HepG2 (cell line): ENCODE data around the gene PXK. TPM values are rescaled to one million over a fixed set of nuclear protein-coding genes. Genes with fewer than 3 reads are reported as not detected.
A peak's percentile ranks its signal among the peaks of the same experiment; 100 is the strongest.

ENCODE experiments used
- ATAC-seq: fragments of 200-7000 bp; cut with Tn5 transposase; 3 replicates; pipeline ENCODE4 v1.9.1; 2020; ENCODE audit warnings: mild to moderate bottlenecking, moderate library complexity
- BruUV-seq: library from RNA; stranded (reverse); fragments of 400-500 nt; replicated peaks from 2 replicates; lab custom pipeline; 2021; lab: Mats Ljungman, UMichigan
- CTCF ChIA-PET: fragments of 300-600 bp; formaldehyde crosslinking; extraction: SDS; loops from one replicate; lab custom pipeline; 2021; ENCODE audit warnings: low total read pairs, inconsistent platforms, low intra/inter-chr PET ratio; lab: Yijun Ruan, JAX
- POLR2A ChIA-PET: fragments of 350-600 bp; sonication (Branson Sonifier 250); formaldehyde crosslinking; loops from one replicate; lab custom pipeline; 2020; ENCODE audit warnings: antibody characterized with exemption, inconsistent platforms; lab: Yijun Ruan, JAX
- DNase-seq: peaks from one replicate; pipeline ENCODE4 v3.0.0-alpha.2; 2015; ENCODE audit warnings: low spot score
- FAIRE-seq: peaks from 3 replicates; lab custom pipeline; 2011; peaks lifted over from hg19 to GRCh38; lab: Jason Lieb, UNC
- H2AFZ ChIP-seq: one replicate; pipeline ENCODE4 v1.6.1; 2011; ENCODE audit warnings: low read length, inconsistent platforms
- H3K27ac ChIP-seq: fragments of 300-600 bp; 3 replicates; pipeline ENCODE4 v1.8.0; 2011; ENCODE audit warnings: mixed run types, mild to moderate bottlenecking, mixed read lengths, low read length, inconsistent platforms; ENCODE audit not compliant: insufficient read depth; ENCODE audit errors: extremely low read length
- H3K27me3 ChIP-seq, 2 experiments: fragments of 200-600 bp in 1 of 2; 2 replicates in 1 of 2; 3 replicates in 1 of 2; pipeline versions ENCODE4 v1.6.0 to v1.8.0; 2011; ENCODE audit warnings: low read length in 2 of 2, mild to moderate bottlenecking in 2 of 2, moderate library complexity in 2 of 2, inconsistent platforms in 1 of 2; ENCODE audit not compliant: insufficient read depth in 2 of 2, control insufficient read depth in 1 of 2
- H3K36me3 ChIP-seq, 2 experiments: fragments of 200-600 bp in 1 of 2; replicated peaks in 1 of 2; 2 replicates in 1 of 2; 3 replicates in 1 of 2; pipeline versions ENCODE4 v1.5.1 to v1.8.0; 2011; ENCODE audit warnings: low read length in 2 of 2, inconsistent platforms in 1 of 2; ENCODE audit not compliant: insufficient read depth in 2 of 2, control insufficient read depth in 1 of 2
- H3K4me1 ChIP-seq: 2 replicates; pipeline ENCODE4 v1.5.1; 2012; ENCODE audit warnings: low read length, inconsistent platforms; ENCODE audit not compliant: insufficient read depth
- H3K4me2 ChIP-seq: 2 replicates; pipeline ENCODE4 v1.6.0; 2011; ENCODE audit warnings: low read depth, low read length, inconsistent platforms
- H3K4me3 ChIP-seq, 3 experiments: fragments of 200-600 bp in 1 of 3; sonication (generic), shearing (Covaris generic) in 1 of 3; replicated peaks in 1 of 3; 2 replicates each; pipeline ENCODE4 v1.5.1; 2011 to 2016; ENCODE audit warnings: low read length in 3 of 3, inconsistent platforms in 2 of 3, low read depth in 2 of 3, mild to moderate bottlenecking in 2 of 3, control low read depth in 1 of 3, mixed read lengths in 1 of 3; ENCODE audit not compliant: insufficient read depth in 1 of 3
- H3K79me2 ChIP-seq: one replicate; pipeline ENCODE4 v1.6.1; 2011; ENCODE audit warnings: low read length, inconsistent platforms; ENCODE audit not compliant: insufficient read depth
- H3K9ac ChIP-seq: 2 replicates; pipeline ENCODE4 v1.6.0; 2011; ENCODE audit warnings: mild to moderate bottlenecking, low read depth, low read length, inconsistent platforms; ENCODE audit not compliant: insufficient read depth
- H3K9me3 ChIP-seq: 2 replicates; pipeline ENCODE4 v1.5.1; 2012; ENCODE audit warnings: mild to moderate bottlenecking, low read length
- H4K20me1 ChIP-seq: 2 replicates; pipeline ENCODE4 v1.6.0; 2011; ENCODE audit warnings: inconsistent platforms, mild to moderate bottlenecking, low read length, moderate library complexity; ENCODE audit not compliant: insufficient read depth
- ARID5B ChIP-seq: IDR thresholded peaks from 2 replicates; pipeline ENCODE4 v1.4.0; 2020; ENCODE audit warnings: mild to moderate bottlenecking, missing genetic modification reagents
- CEBPB ChIP-seq: IDR thresholded peaks from 2 replicates; pipeline ENCODE4 v1.6.1; 2011; ENCODE audit warnings: low read depth, low read length, improper control_type of control experiment, borderline replicate concordance
- CEBPG ChIP-seq: IDR thresholded peaks from 2 replicates; pipeline ENCODE4 v1.6.1; 2016
- FOSL2 ChIP-seq: sonication (generic); formaldehyde crosslinking; IDR thresholded peaks from 2 replicates; pipeline ENCODE4 v1.4.0; 2020; ENCODE audit warnings: missing genetic modification reagents
- GPN1 ChIP-seq: sonication (generic); formaldehyde crosslinking; IDR thresholded peaks from 2 replicates; pipeline ENCODE4 v1.5.1; 2020; ENCODE audit warnings: missing genetic modification reagents, borderline replicate concordance
- MLLT10 ChIP-seq: sonication (generic); formaldehyde crosslinking; IDR thresholded peaks from 2 replicates; pipeline ENCODE4 v1.4.0; 2020; ENCODE audit warnings: missing genetic modification reagents
- ZNF362 ChIP-seq: sonication (generic); formaldehyde crosslinking; IDR thresholded peaks from 2 replicates; pipeline ENCODE4 v1.4.0; 2020; ENCODE audit warnings: missing genetic modification reagents, mild to moderate bottlenecking, borderline replicate concordance
- ZNF460 ChIP-seq: sonication (generic); formaldehyde crosslinking; IDR thresholded peaks from 2 replicates; pipeline ENCODE4 v1.5.1; 2020; ENCODE audit warnings: missing genetic modification reagents, mild to moderate bottlenecking, borderline replicate concordance
- WGBS: methylation state at CpG from one replicate; pipeline ENCODE4 v1.1.6; 2017; ENCODE audit warnings: low lambda C conversion rate; 5-methylcytosine and 5-hydroxymethylcytosine counted together
- in situ Hi-C: cut with HindIII; loops from 2 replicates; pipeline ENCODE4 v1.10.0; 2017; ENCODE audit warnings: low pct_unique_long_range_greater_than_20kb; ENCODE audit not compliant: extremely low pct_ligation_motif_present
- intact Hi-C: fragments of 100-400 bp; cut with micrococcal nuclease; formaldehyde crosslinking; loops from one replicate; pipeline ENCODE4 v1.10.0; 2022; ENCODE audit not compliant: unreplicated experiment
- polyA plus RNA-seq, 8 experiments: library from polyadenylated mRNA; depleted of rRNA in 3 of 8; stranded (reverse) in 7 of 8; unstranded in 1 of 8; fragments of >200 nt; fragmentation: Illumina TruSeq in 4 of 8; extraction: Trizol in 4 of 8; gene quantifications; 2 replicates each; pipeline versions ENCODE4 v1.2.1 to v1.2.3, GENCODE V29; 2011 to 2016; ENCODE audit warnings: low read depth in 4 of 8, missing spikeins in 1 of 8, mixed read lengths in 1 of 8; ENCODE audit not compliant: insufficient read depth in 1 of 8
- total RNA-seq, 5 experiments: library from RNA; depleted of rRNA; stranded (reverse); fragments of >200 nt; fragmentation: Illumina TruSeq; extraction: Trizol; gene quantifications; 2 replicates each; pipeline ENCODE4 v1.2.3, GENCODE V29; 2016; ENCODE audit warnings: low read depth in 1 of 5
- TF ChIP-seq, protein P1 (sequence below): sonication (generic); formaldehyde crosslinking; IDR thresholded peaks from 2 replicates; pipeline ENCODE4 v1.4.0; 2020; ENCODE audit warnings: missing genetic modification reagents, borderline replicate concordance

The PXK gene
- total and polyA plus RNA-seq, 2 of the 13 experiments (the other 11 are each of a cell fraction or from before 2014, with no cell fraction given): 6.4 to 18.6 TPM

- CTCF ChIA-PET: interaction anchor here (2.2 kb wide), 1 partner anchor 94 kb away, joined by 25 read pairs; no protein-coding TSS in a partner anchor
- in situ Hi-C loops (loop anchor here (5.0 to 10.0 kb wide), 2 partner anchors 91 to 213 kb away; partner anchors contain the start of gene ACOX2), intact Hi-C loops (loop anchor here (1.0 kb wide), 1 partner anchor 93 kb away; no protein-coding TSS in a partner anchor)
- Histone ChIP-seq H3K4me2 (no peak overlapping the region), H3K9ac (no peak overlapping the region), H3K4me3 (no peak overlapping the region), H3K9me3 (no peaks in the 10 kb centered on the region), H3K4me1 (peaks cover 48% of the 10 kb centered on the region), H2AFZ (no peak overlapping the region), H4K20me1 (peaks cover 4% of the 10 kb centered on the region; the same call in 1 of the 2 replicates), H3K27ac (no peak overlapping the region), H3K36me3 (peaks cover 7 to 19% of the 10 kb centered on the region in 2 experiments), H3K27me3 (no peaks in the 10 kb centered on the region), H3K79me2 (no peaks in the 10 kb centered on the region)
- TF ChIP-seq, protein P1, sequence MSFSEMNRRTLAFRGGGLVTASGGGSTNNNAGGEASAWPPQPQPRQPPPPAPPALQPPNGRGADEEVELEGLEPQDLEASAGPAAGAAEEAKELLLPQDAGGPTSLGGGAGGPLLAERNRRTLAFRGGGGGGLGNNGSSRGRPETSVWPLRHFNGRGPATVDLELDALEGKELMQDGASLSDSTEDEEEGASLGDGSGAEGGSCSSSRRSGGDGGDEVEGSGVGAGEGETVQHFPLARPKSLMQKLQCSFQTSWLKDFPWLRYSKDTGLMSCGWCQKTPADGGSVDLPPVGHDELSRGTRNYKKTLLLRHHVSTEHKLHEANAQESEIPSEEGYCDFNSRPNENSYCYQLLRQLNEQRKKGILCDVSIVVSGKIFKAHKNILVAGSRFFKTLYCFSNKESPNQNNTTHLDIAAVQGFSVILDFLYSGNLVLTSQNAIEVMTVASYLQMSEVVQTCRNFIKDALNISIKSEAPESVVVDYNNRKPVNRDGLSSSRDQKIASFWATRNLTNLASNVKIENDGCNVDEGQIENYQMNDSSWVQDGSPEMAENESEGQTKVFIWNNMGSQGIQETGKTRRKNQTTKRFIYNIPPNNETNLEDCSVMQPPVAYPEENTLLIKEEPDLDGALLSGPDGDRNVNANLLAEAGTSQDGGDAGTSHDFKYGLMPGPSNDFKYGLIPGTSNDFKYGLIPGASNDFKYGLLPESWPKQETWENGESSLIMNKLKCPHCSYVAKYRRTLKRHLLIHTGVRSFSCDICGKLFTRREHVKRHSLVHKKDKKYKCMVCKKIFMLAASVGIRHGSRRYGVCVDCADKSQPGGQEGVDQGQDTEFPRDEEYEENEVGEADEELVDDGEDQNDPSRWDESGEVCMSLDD: no peak
- FAIRE-seq (no peak), DNase-seq (no peak), ATAC-seq (no peak)
- WGBS: 99% methylated on average over 4 of the region's 7 CpGs
- POLR2A ChIA-PET: interaction anchor here (0.9 to 1.4 kb wide), 2 partner anchors 13 to 216 kb away, joined by 3 read pairs; partner anchors contain the start of gene ACOX2
- no TSS peak for BruUV-seq
Measured at GRCh38 chr3:58321791-58322190, 10.9 kb upstream of the PXK start.

DNA sequence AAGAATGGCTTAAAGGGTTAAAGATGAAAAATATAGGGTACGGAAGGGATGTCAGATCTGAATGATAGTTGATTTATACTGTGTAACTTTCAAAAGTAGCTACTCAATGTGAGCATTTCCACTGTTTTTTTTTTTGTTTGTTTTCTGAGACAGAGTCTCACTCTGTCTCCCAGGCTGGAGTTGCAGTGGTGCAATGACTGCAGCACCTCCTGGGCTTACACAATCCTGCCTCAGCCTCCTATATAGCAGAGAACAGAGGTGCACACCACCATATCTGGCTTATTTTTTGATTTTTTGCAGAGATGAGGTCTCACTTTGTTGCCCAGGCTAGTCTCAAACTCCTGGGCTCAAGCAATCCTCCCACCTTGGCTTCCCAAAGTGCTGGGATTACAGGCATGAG is 9.9 kb upstream of the PXK start:
- FAIRE-seq: no peak
- Histone ChIP-seq H3K36me3 (peaks cover 3 to 9% of the 10 kb centered on the region in 2 experiments; a peak in 1 of 5 replicates), H4K20me1 (no peaks in the 10 kb centered on the region; the same call in 1 of the 2 replicates), H3K4me3 (no peak overlapping the region), H3K4me1 (peaks cover 54% of the 10 kb centered on the region), H3K9me3 (no peaks in the 10 kb centered on the region), H2AFZ (no peak overlapping the region), H3K27me3 (no peaks in the 10 kb centered on the region), H3K79me2 (no peaks in the 10 kb centered on the region), H3K9ac (no peak overlapping the region), H3K27ac (no peak overlapping the region), H3K4me2 (no peak overlapping the region)
- ChIA-PET POLR2A (interaction anchor here (0.6 to 1.4 kb wide), 2 partner anchors 11 to 215 kb away, joined by 3 to 4 read pairs; partner anchors contain the start of gene ACOX2), CTCF (no interaction called here)
- peak; percentile 54 for DNase-seq
- no TSS peak for BruUV-seq
- in situ Hi-C loops: loop anchor here (5.0 to 10.0 kb wide), 2 partner anchors 90 to 212 kb away; partner anchors contain the start of gene ACOX2
- intact Hi-C loops: no loop called here
- ATAC-seq: peak; percentile 80
- 28% methylated on average over 1 of the region's 1 CpG for WGBS
- no peak for TF ChIP-seq MLLT10 (CRISPR knock-in tag)
- TF ChIP-seq GPN1: no peak
- no peak for TF ChIP-seq FOSL2 (CRISPR knock-in tag)
- peak; percentile 91 for TF ChIP-seq CEBPB
- TF ChIP-seq ZNF460 (CRISPR knock-in tag): peak; percentile 87; the same call in 1 of the 2 replicates
- TF ChIP-seq ZNF362 (CRISPR knock-in tag): peak; percentile 82
- TF ChIP-seq CEBPG (CRISPR knock-in tag): peak; percentile 86
- 0 out of 2 replicates have a peak, but pooled peaks have one; percentile 28 for TF ChIP-seq ARID5B (CRISPR knock-in tag)
